ENCODE results near the gene GFPT1.

Gene GFPT1

GRCh38 chr2:69386360-69386759 is 667 bp downstream of the GFPT1 start:
- no peak for DNase-seq (ENCODE audit: low read depth, low spot score)
- TF ChIP-seq CTCF (IDR thresholded peaks at IDR 0.05; ENCODE audit: low read depth, low read length), result no peak
- H3K4me3 ChIP-seq (ENCODE audit: low read depth, low read length), result peak overlapping the region; percentile 88
- in situ Hi-C loops (cut with HindIII; ENCODE audit: low sequenced_read_pairs), result no loop called here

GRCh38 chr2:69385443-69386151 is 1.4 kb downstream of the GFPT1 start:
- H3K4me3 ChIP-seq (ENCODE audit: low read depth, low read length), result peak overlapping the region; percentile 88
- in situ Hi-C loops (cut with HindIII; ENCODE audit: low sequenced_read_pairs), result no loop called here
- TF ChIP-seq CTCF (IDR thresholded peaks at IDR 0.05; ENCODE audit: low read depth, low read length), result no peak
- DNase-seq (ENCODE audit: low read depth, low spot score), result peak; percentile 37

GRCh38 chr2:69384618-69385081 is 2.4 kb downstream of the GFPT1 start:
- H3K4me3 ChIP-seq (ENCODE audit: low read depth, low read length), result no peak overlapping the region
- in situ Hi-C loops (cut with HindIII; ENCODE audit: low sequenced_read_pairs), result no loop called here
- DNase-seq (ENCODE audit: low read depth, low spot score), result no peak
- TF ChIP-seq CTCF (IDR thresholded peaks at IDR 0.05; ENCODE audit: low read depth, low read length), result no peak

- in situ Hi-C loops (cut with HindIII; ENCODE audit: low sequenced_read_pairs), result no loop called here
- no peak for DNase-seq (ENCODE audit: low read depth, low spot score)
- no peak for TF ChIP-seq CTCF (IDR thresholded peaks at IDR 0.05; ENCODE audit: low read depth, low read length)
- no peak overlapping the region for H3K4me3 ChIP-seq (ENCODE audit: low read depth, low read length)
These were observed 3.7 kb downstream of the GFPT1 start for GRCh38 chr2:69383176-69383812.

- in situ Hi-C loops (cut with HindIII; ENCODE audit: low sequenced_read_pairs), result no loop called here
- DNase-seq (ENCODE audit: low read depth, low spot score), result no peak
- H3K4me3 ChIP-seq (ENCODE audit: low read depth, low read length), result no peak overlapping the region
- TF ChIP-seq CTCF (IDR thresholded peaks at IDR 0.05; ENCODE audit: low read depth, low read length), result no peak
These were observed 4.5 kb downstream of the GFPT1 start for GRCh38 chr2:69382547-69382946.

GRCh38 chr2:69381337-69381737 is 5.7 kb downstream of the GFPT1 start:
- no peak for DNase-seq (ENCODE audit: low read depth, low spot score)
- H3K4me3 ChIP-seq (ENCODE audit: low read depth, low read length), result no peak overlapping the region
- no peak for TF ChIP-seq CTCF (IDR thresholded peaks at IDR 0.05; ENCODE audit: low read depth, low read length)
- in situ Hi-C loops (cut with HindIII; ENCODE audit: low sequenced_read_pairs), result no loop called here
